GM23338 (cell line): ENCODE data around the gene PTPN13.

Source experiments
- CREB1 ChIP-seq: fragments of 250-450 bp; sonication (Bioruptor Pico); IDR thresholded peaks from 2 replicates; pipeline ENCODE4 v1.5.0; 2020; ENCODE audit warnings: low read depth, mild to moderate bottlenecking, moderate library complexity
- CTCF ChIP-seq, 2 experiments: fragments of 200-600 bp in 1 of 2; sonication (generic) in 1 of 2; conservative IDR thresholded peaks; 2 replicates each; pipeline versions ENCODE4 v1.5.1 to v1.6.1; 2016 to 2017; ENCODE audit warnings: antibody characterized with exemption in 2 of 2, low read depth in 2 of 2, mild to moderate bottlenecking in 2 of 2, moderate library complexity in 1 of 2
- EZH2 ChIP-seq: fragments of 200-600 bp; sonication (generic); IDR thresholded peaks from one replicate; pipeline ENCODE4 v1.8.0; 2017; ENCODE audit warnings: antibody characterized with exemption, mild to moderate bottlenecking, low read depth; ENCODE audit not compliant: unreplicated experiment
- EZH2phosphoT487 ChIP-seq: fragments of 200-600 bp; sonication (generic); IDR thresholded peaks from one replicate; pipeline ENCODE4 v1.8.1; 2018; ENCODE audit warnings: antibody characterized with exemption; ENCODE audit not compliant: unreplicated experiment
- POLR2AphosphoS5 ChIP-seq: IDR thresholded peaks from 2 replicates; pipeline ENCODE4 v1.6.1; 2016; ENCODE audit warnings: antibody characterized with exemption, low read depth
- REST ChIP-seq: IDR thresholded peaks from one replicate; pipeline ENCODE4 v1.6.1; 2018; ENCODE audit warnings: antibody characterized with exemption; ENCODE audit not compliant: unreplicated experiment
- ZNF114 ChIP-seq: fragments of 250-450 bp; sonication (Bioruptor Pico); IDR thresholded peaks from 2 replicates; pipeline ENCODE4 v1.5.0; 2020; ENCODE audit warnings: mild to moderate bottlenecking, moderate library complexity
- ZNF331 ChIP-seq: fragments of 250-450 bp; sonication (Bioruptor Pico); IDR thresholded peaks from 2 replicates; pipeline ENCODE4 v1.5.0; 2020; ENCODE audit warnings: low read depth, mild to moderate bottlenecking, moderate library complexity

GRCh38 chr4:86845593-86845992, 251.5 kb downstream of the PTPN13 start:
- TF ChIP-seq POLR2AphosphoS5 (no peak), EZH2 (no peak), CTCF (conservative IDR thresholded peaks at IDR 0.05; ENCODE audit: low read depth in 2 of 2) (no peak), REST (no peak), EZH2phosphoT487 (no peak), CREB1 (CRISPR knock-in tag) (no peak), ZNF114 (no peak), ZNF331 (no peak)
